HEK293 (cell line): Measurements from ENCODE around the gene GPR3.

Experiments
- RBAK ChIP-seq: fragments of 450-650 bp; formaldehyde crosslinking; IDR thresholded peaks from 2 replicates; pipeline ENCODE4 v1.5.1; 2016; ENCODE audit warnings: missing biosample characterization, missing genetic modification characterization
- SP2 ChIP-seq: fragments of 450-650 bp; formaldehyde crosslinking; IDR thresholded peaks from 2 replicates; pipeline ENCODE4 v1.5.1; 2016; ENCODE audit warnings: missing biosample characterization, missing genetic modification characterization
- ZNF184 ChIP-seq: fragments of 450-650 bp; IDR thresholded peaks from 2 replicates; pipeline ENCODE4 v1.5.1; 2018; ENCODE audit warnings: missing biosample characterization, mild to moderate bottlenecking, missing genetic modification characterization
- TF ChIP-seq, protein P1 (sequence below): fragments of 450-650 bp; formaldehyde crosslinking; IDR thresholded peaks from 2 replicates; pipeline ENCODE4 v1.5.1; 2016; ENCODE audit warnings: missing biosample characterization, missing genetic modification characterization
- TF ChIP-seq, protein P2 (sequence below): fragments of 450-650 bp; formaldehyde crosslinking; IDR thresholded peaks from 2 replicates; pipeline ENCODE4 v1.5.1; 2016; ENCODE audit warnings: missing biosample characterization, missing genetic modification characterization

DNA sequence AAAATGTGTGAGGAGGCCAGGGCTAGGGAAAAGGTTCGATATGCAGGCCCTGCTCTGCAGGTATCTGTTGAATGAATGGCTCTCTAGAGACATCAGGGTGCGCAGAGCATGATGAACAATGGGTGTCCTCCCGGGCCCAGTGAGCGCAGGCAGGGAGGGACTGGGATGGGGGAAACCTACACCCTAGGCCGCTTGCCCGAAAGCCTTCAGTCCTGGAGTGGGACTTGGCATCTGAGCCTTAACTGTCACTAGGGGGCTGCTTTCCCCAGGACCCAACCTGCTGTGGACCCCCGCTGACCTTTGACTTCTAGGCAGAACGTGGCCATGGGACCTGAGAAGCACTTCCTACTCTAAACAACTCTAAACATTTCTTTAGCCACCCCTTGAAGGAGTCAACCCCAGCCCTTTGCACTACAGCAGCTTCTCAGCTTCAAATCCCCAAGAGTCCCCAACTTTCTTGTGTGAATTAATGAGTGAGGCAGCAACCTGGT, 25.2 kb upstream of the GPR3 start:
- TF ChIP-seq ZNF184 (no peak), RBAK (tag by site-specific recombination) (no peak), SP2 (no peak)
- TF ChIP-seq, protein P1, sequence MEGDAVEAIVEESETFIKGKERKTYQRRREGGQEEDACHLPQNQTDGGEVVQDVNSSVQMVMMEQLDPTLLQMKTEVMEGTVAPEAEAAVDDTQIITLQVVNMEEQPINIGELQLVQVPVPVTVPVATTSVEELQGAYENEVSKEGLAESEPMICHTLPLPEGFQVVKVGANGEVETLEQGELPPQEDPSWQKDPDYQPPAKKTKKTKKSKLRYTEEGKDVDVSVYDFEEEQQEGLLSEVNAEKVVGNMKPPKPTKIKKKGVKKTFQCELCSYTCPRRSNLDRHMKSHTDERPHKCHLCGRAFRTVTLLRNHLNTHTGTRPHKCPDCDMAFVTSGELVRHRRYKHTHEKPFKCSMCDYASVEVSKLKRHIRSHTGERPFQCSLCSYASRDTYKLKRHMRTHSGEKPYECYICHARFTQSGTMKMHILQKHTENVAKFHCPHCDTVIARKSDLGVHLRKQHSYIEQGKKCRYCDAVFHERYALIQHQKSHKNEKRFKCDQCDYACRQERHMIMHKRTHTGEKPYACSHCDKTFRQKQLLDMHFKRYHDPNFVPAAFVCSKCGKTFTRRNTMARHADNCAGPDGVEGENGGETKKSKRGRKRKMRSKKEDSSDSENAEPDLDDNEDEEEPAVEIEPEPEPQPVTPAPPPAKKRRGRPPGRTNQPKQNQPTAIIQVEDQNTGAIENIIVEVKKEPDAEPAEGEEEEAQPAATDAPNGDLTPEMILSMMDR (tag by site-specific recombination): no peak
- TF ChIP-seq, protein P2, sequence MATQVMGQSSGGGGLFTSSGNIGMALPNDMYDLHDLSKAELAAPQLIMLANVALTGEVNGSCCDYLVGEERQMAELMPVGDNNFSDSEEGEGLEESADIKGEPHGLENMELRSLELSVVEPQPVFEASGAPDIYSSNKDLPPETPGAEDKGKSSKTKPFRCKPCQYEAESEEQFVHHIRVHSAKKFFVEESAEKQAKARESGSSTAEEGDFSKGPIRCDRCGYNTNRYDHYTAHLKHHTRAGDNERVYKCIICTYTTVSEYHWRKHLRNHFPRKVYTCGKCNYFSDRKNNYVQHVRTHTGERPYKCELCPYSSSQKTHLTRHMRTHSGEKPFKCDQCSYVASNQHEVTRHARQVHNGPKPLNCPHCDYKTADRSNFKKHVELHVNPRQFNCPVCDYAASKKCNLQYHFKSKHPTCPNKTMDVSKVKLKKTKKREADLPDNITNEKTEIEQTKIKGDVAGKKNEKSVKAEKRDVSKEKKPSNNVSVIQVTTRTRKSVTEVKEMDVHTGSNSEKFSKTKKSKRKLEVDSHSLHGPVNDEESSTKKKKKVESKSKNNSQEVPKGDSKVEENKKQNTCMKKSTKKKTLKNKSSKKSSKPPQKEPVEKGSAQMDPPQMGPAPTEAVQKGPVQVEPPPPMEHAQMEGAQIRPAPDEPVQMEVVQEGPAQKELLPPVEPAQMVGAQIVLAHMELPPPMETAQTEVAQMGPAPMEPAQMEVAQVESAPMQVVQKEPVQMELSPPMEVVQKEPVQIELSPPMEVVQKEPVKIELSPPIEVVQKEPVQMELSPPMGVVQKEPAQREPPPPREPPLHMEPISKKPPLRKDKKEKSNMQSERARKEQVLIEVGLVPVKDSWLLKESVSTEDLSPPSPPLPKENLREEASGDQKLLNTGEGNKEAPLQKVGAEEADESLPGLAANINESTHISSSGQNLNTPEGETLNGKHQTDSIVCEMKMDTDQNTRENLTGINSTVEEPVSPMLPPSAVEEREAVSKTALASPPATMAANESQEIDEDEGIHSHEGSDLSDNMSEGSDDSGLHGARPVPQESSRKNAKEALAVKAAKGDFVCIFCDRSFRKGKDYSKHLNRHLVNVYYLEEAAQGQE (tag by site-specific recombination): no peak
